ENCODE data around the gene RANBP17. TPM values are rescaled to one million over a fixed set of nuclear protein-coding genes. Genes with fewer than 3 reads are reported as not detected.
"Not testable (repeated sequence)": the region's sequence is repeated elsewhere in the genome, so short reads cannot be mapped to it uniquely, and the experiment has no call there.

RANBP17 gene
- polyA plus RNA-seq, 12 donors = 4.9 to 14.6 (median 9.3) TPM; not detected in 2

- no peak for DNase-seq
These were observed 77.4 kb downstream of the RANBP17 start for GRCh38 chr5:170939178-170939577.

DNA sequence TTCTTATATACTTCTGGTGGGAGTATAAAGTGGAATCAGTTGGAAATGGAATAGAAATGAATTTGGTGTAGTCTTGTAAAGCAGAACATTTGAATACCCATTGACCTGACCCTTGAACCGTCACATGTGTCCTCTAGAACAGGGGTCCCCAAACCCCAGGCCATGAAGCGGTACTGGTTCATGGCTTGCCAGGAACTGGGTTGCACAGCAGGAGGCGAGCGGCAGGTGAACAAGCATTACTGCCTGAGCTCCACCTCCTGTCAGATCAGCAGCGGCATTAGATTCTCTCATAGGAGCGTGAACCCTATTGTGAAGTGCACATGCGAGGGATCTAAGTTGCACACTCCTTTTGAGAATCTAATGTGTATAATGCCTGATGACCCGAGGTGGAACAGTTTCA lies 80.0 kb downstream of the RANBP17 start:
- DNase-seq = no peak

DNA sequence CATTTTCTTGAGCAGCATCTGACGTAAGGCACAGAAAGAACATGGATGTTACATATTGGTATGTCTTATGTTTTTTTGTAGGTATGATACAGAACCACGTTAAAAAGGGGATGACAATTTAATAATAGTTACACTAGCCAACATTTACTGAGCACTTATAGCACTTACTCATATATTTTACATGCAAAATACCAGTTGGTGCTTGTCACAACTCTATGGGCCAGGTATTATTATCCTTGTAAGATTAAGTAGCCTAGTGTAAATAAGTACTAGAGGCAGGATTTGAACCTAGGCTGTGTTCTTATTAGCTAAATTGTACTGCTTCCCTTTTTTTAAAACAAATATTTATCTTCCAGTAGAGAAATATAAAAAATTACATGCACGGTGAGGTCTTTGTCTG lies 83.5 kb downstream of the RANBP17 start:
- no peak for DNase-seq

DNA sequence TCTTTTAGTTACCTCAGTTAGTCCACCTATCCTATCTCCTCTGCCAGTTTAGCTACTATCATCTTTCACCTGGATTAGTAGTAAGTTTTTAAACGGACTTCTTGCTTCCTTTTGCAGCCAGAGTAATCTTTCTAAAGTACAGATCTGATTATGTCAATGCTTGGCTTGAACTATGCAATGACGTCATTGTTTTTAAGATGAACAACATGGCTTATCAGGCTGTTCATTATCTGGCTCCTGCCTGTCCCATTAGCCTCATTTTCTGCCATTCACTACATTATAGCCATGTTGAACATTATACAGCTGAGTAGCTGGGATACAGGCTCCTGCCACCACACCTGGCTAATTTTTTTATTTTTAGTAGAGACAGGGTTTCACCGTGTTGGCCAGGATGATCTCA lies 98.7 kb downstream of the RANBP17 start:
- peak; percentile 5 for DNase-seq

GRCh38 chr5:170963521-170963920 lies 101.7 kb downstream of the RANBP17 start:
- DNase-seq = no peak

- DNase-seq = no peak
These were observed 112.6 kb downstream of the RANBP17 start for GRCh38 chr5:170974461-170974860.

- DNase-seq = not testable (repeated sequence)
These were observed 118.4 kb downstream of the RANBP17 start for GRCh38 chr5:170980261-170980660.

DNA sequence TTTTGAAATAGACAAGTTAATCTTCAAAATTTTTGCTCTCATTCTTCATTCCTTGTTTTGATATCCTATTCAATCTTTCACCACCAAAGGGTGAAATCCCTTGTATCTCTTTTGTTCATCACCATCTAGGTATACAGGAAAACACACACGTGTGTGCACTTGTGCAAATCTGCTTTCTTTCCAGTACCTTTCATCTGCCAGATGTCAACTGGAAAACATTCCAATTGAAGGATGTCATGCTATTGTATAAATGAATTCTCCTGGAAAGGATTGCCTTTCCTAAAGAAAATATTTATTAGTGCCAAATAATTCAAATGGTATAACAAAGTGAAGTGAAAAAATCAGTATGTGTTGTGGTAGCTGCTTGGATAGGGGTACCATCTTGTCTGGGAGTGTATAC lies 123.7 kb downstream of the RANBP17 start:
- DNase-seq = peak; percentile 23

DNA sequence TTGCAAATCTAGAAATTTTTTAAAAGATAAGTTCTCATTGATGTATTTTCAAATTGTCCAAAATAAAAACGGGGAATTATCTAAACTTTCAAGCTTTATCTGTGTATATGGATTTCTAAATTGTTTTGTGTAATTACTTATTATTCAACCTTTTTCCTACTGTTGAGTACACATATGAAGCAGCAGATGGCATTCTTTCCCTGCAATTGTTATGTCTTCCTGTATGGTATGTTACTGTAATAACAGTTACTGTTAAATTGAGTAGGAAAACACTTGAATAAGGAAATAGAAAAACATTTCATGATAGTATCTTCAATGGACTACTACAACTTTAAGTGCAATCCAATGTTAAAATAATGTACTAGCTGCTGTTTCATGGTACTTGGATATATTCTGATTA lies 124.8 kb downstream of the RANBP17 start:
- DNase-seq = peak; percentile 13

GRCh38 chr5:170993476-170993875 lies 131.7 kb downstream of the RANBP17 start:
- no peak for DNase-seq

- DNase-seq = no peak
These were observed 148.3 kb downstream of the RANBP17 start for GRCh38 chr5:171010086-171010485.

GRCh38 chr5:171010816-171011215 lies 149.0 kb downstream of the RANBP17 start:
- DNase-seq = no peak

- no peak for DNase-seq
These were observed 161.7 kb downstream of the RANBP17 start for GRCh38 chr5:171023508-171023907.

DNA sequence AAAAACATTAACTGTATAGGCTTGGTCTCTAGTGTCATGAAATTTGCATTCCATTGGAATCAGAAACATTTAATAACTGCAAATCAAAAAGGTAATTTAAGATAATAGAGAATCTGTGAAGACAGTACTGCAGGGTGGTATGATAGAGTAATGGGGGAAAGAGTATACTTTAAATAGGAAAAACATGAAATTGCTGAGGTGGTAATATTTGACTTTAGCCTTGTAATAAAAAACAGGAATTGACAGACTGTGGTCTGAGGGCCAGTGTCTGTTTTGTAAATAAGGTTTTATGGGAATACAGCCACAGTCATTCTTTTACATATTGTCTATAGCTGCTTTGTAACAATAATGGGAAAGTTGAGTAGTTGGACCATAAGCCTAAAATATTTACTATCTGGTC lies 162.3 kb downstream of the RANBP17 start:
- DNase-seq = no peak

- DNase-seq = no peak
These were observed 167.6 kb downstream of the RANBP17 start for GRCh38 chr5:171029401-171029800.

- DNase-seq = no peak
These were observed 170.2 kb downstream of the RANBP17 start for GRCh38 chr5:171031977-171032376.

DNA sequence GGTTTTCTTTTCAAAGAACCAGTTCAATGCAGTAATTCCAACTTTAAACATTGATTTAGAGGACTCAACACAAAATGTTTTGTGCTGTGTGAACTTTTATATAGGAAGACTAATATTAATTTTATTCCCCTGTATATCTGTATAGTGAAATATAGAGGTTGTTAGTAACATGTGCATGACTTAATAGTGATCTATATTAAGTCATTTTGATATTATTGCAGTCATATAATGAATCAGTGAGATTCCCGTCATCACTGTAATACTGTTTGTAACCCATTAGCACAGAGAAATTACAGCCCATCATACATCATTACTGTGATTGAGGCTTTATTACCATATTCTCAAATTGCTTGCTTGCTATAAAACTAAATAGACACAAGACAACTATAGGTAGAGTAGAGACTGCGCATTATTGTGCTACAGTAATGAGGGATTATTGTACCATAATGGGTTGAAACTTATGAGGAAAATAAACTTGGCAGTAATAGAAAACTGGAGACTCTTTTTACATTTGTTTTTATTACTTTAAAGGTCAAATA lies 170.7 kb downstream of the RANBP17 start:
- DNase-seq = no peak

DNA sequence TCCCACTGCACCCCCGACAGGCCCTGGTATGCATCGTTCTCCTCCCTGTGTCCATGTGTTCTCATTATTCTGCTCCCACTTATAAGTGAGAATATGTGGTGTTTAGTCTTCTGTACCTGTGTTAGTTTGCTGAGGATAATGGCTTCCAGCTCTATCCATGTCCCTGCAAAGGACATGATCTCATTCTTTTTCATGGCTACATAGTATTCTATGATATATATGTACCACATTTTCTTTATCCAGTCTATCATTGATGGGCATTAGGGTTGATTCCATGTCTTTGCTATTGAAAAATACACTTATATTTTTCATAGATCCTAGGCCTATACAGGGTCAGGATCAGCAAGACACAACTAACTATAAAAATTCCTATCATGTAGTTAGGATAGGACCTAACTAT lies 180.1 kb downstream of the RANBP17 start:
- not testable (repeated sequence) for DNase-seq

GRCh38 chr5:171050916-171051315 lies 189.1 kb downstream of the RANBP17 start:
- peak; percentile 18 for DNase-seq

DNA sequence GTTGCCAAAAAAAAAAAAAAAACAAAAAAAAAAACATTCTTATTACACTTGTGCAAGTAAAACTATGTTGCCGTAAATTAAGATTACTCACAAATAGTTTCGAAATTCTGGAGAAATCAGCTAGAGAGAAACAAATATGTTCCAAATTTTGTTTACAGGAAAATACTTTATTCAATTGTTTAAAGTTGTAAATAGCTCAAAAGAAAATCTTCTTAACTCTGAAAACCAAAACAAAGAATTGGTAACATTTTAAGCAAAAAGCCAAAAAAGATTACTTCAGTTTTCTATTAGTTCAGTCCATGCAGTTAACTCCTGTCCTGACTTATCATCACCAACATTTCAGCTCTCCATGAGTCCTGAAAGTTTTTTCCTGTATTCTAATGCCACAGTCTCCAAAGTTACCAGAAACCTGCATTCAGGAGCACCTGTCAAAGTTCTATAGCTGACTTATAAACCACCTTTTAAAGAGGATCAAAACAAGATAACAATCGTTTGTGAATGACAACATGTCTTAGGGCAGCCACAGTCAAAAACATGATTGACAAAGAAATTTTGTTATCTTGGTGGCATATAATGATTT lies 194.1 kb downstream of the RANBP17 start:
- DNase-seq = no peak

- no peak for DNase-seq
These were observed 205.8 kb downstream of the RANBP17 start for GRCh38 chr5:171067540-171068130.

GRCh38 chr5:171074747-171075146 lies 212.9 kb downstream of the RANBP17 start:
- no peak for DNase-seq

GRCh38 chr5:171080186-171080938 lies 218.5 kb downstream of the RANBP17 start:
- no peak for DNase-seq
